IMR-90 (cell line): ENCODE results near the gene RPS5. TPM values are rescaled to one million over a fixed set of nuclear protein-coding genes. Genes with fewer than 3 reads are reported as not detected.

Experiments
- ATAC-seq: fragments of 200-7000 bp; cut with Tn5 transposase; 2 replicates; pipeline ENCODE4 v1.9.1; 2020; ENCODE audit warnings: low read depth, mild to moderate bottlenecking, moderate library complexity
- BruUV-seq: library from RNA; stranded (reverse); fragments of 400-500 nt; replicated peaks from 2 replicates; lab custom pipeline; 2021; lab: Mats Ljungman, UMichigan
- CTCF ChIA-PET: fragments of 300-600 bp; formaldehyde crosslinking; extraction: SDS; loops from one replicate; lab custom pipeline; 2021; ENCODE audit warnings: antibody characterized with exemption; lab: Yijun Ruan, JAX
- POLR2A ChIA-PET: fragments of 300-600 bp; sonication (Branson Sonifier 250); formaldehyde crosslinking; loops from one replicate; lab custom pipeline; 2022; ENCODE audit warnings: antibody characterized with exemption; ENCODE audit not compliant: unreplicated experiment; lab: Charles Lee
- DNase-seq: peaks from one replicate; pipeline ENCODE4 v3.0.0; 2013
- H2AFZ ChIP-seq: replicated peaks from 2 replicates; pipeline ENCODE3; 2013; ENCODE audit warnings: low read length, mild to moderate bottlenecking; ENCODE audit not compliant: poor library complexity
- H2AK5ac ChIP-seq: 2 replicates; pipeline ENCODE4 v1.6.1; 2013; ENCODE audit warnings: low read depth, low read length, inconsistent platforms
- H2AK9ac ChIP-seq: replicated peaks from 2 replicates; pipeline ENCODE3; 2013; ENCODE audit warnings: mild to moderate bottlenecking, low read depth, low read length, moderate library complexity; ENCODE audit not compliant: poor library complexity
- H2BK120ac ChIP-seq: 2 replicates; pipeline ENCODE4 v1.6.1; 2013; ENCODE audit warnings: low read depth, low read length, inconsistent platforms
- H2BK15ac ChIP-seq: 3 replicates; pipeline ENCODE4 v1.6.1; 2013; ENCODE audit warnings: low read depth, low read length, inconsistent platforms
- H2BK20ac ChIP-seq: 2 replicates; pipeline ENCODE4 v1.6.1; 2013; ENCODE audit warnings: low read depth, mild to moderate bottlenecking, inconsistent platforms, low read length, moderate library complexity
- H2BK5ac ChIP-seq: 2 replicates; pipeline ENCODE4 v1.6.1; 2013; ENCODE audit warnings: mild to moderate bottlenecking, low read depth, low read length, inconsistent platforms; ENCODE audit not compliant: poor library complexity, severe bottlenecking
- H3K14ac ChIP-seq: replicated peaks from 2 replicates; pipeline ENCODE4 v1.6.1; 2013; ENCODE audit warnings: low read depth, low read length, inconsistent platforms
- H3K18ac ChIP-seq: 2 replicates; pipeline ENCODE4 v1.6.1; 2013; ENCODE audit warnings: low read depth, low read length, control low read depth
- H3K23ac ChIP-seq: 2 replicates; pipeline ENCODE4 v1.6.1; 2013; ENCODE audit warnings: low read depth, low read length, inconsistent platforms
- H3K27ac ChIP-seq: 2 replicates; pipeline ENCODE4 v1.5.1; 2013; ENCODE audit warnings: mild to moderate bottlenecking, control low read depth, low read length; ENCODE audit not compliant: insufficient read depth
- H3K27me3 ChIP-seq: 2 replicates; pipeline ENCODE4 v1.6.1; 2013; ENCODE audit warnings: low read length; ENCODE audit not compliant: control insufficient read depth, insufficient read depth
- H3K36me3 ChIP-seq: 2 replicates; pipeline ENCODE4 v1.6.1; 2013; ENCODE audit warnings: low read length, mixed read lengths; ENCODE audit not compliant: control insufficient read depth, insufficient read depth
- H3K4ac ChIP-seq: 2 replicates; pipeline ENCODE4 v1.6.1; 2013; ENCODE audit warnings: low read depth, low read length, inconsistent platforms
- H3K4me1 ChIP-seq: 2 replicates; pipeline ENCODE4 v1.6.1; 2013; ENCODE audit warnings: low read length, mixed read lengths; ENCODE audit not compliant: control insufficient read depth, insufficient read depth
- H3K4me2 ChIP-seq: 2 replicates; pipeline ENCODE4 v1.6.1; 2013; ENCODE audit warnings: low read depth, mild to moderate bottlenecking, control low read depth, low read length, moderate library complexity
- H3K4me3 ChIP-seq: 2 replicates; pipeline ENCODE4 v1.5.1; 2013; ENCODE audit warnings: low read depth, mild to moderate bottlenecking, control low read depth, low read length, moderate library complexity; ENCODE audit not compliant: insufficient read depth
- H3K56ac ChIP-seq: 2 replicates; pipeline ENCODE4 v1.6.1; 2013; ENCODE audit warnings: low read length, inconsistent platforms; ENCODE audit not compliant: insufficient read depth; ENCODE audit errors: extremely low read depth
- H3K79me1 ChIP-seq, 2 experiments: 2 replicates each; pipeline ENCODE4 v1.6.1; 2013; ENCODE audit warnings: low read length in 2 of 2, inconsistent platforms in 1 of 2, low read depth in 1 of 2
- H3K9ac ChIP-seq: 2 replicates; pipeline ENCODE4 v1.6.1; 2013; ENCODE audit warnings: low read depth, low read length, control low read depth
- H3K9me1 ChIP-seq: 2 replicates; pipeline ENCODE4 v1.6.1; 2013; ENCODE audit warnings: low read length, inconsistent platforms; ENCODE audit not compliant: insufficient read depth
- H3K9me3 ChIP-seq: 2 replicates; pipeline ENCODE4 v1.6.1; 2013; ENCODE audit warnings: low read length; ENCODE audit not compliant: control insufficient read depth, insufficient read depth
- H4K20me1 ChIP-seq: 2 replicates; pipeline ENCODE4 v1.6.1; 2013; ENCODE audit warnings: low read length, inconsistent platforms; ENCODE audit not compliant: insufficient read depth
- H4K5ac ChIP-seq: 2 replicates; pipeline ENCODE4 v1.6.1; 2013; ENCODE audit warnings: mild to moderate bottlenecking, low read depth, low read length, control low read depth
- H4K8ac ChIP-seq, 2 experiments: 2 replicates each; pipeline ENCODE4 v1.6.1; 2013; ENCODE audit warnings: low read depth in 2 of 2, low read length in 2 of 2, control low read depth in 1 of 2, inconsistent platforms in 1 of 2
- H4K91ac ChIP-seq: 2 replicates; pipeline ENCODE4 v1.6.1; 2013; ENCODE audit warnings: low read depth, low read length, inconsistent platforms; ENCODE audit not compliant: insufficient read depth
- RAD21 ChIP-seq: IDR thresholded peaks from 2 replicates; pipeline ENCODE4 v1.6.1; 2012; ENCODE audit warnings: low read length, improper control_type of control experiment
- WGBS, 2 experiments: methylation state at CpG; one replicate each; pipeline versions ENCODE4 v1.1.5 to v1.1.7; 2013; ENCODE audit warnings: missing lambda C conversion rate in 2 of 2; ENCODE audit not compliant: insufficient read length in 1 of 2; ENCODE audit errors: extremely low coverage in 2 of 2; 5-methylcytosine and 5-hydroxymethylcytosine counted together
- dilution Hi-C: fragments of 300-500 bp; cut with HindIII; formaldehyde crosslinking; loops from one replicate; pipeline ENCODE4 v1.14.3; 2018; ENCODE audit warnings: low sequenced_read_pairs; ENCODE audit not compliant: unreplicated experiment
- in situ Hi-C: fragments of 300-500 bp; cut with MboI; formaldehyde crosslinking; loops from 3 replicates; pipeline ENCODE4 v1.14.3; 2019; ENCODE audit warnings: low sequenced_read_pairs, inconsistent platforms, mixed read lengths
- intact Hi-C: fragments of 100-400 bp; cut with micrococcal nuclease; formaldehyde crosslinking; loops from 2 replicates; pipeline ENCODE4 v1.10.0; 2022
- polyA plus RNA-seq, 3 experiments: library from polyadenylated mRNA; depleted of rRNA; stranded (reverse); fragments of >200 nt; gene quantifications; 2 replicates each; pipeline ENCODE4 v1.2.3, GENCODE V29; 2012; ENCODE audit warnings: low replicate concordance in 1 of 3
- total RNA-seq: library from RNA; depleted of rRNA; stranded (reverse); fragments of >200 nt; gene quantifications from 2 replicates; pipeline ENCODE4 v1.2.3, GENCODE V29; 2012
- TF ChIP-seq, protein P1 (sequence below): conservative IDR thresholded peaks from 2 replicates; pipeline ENCODE4 v1.5.1; 2012; ENCODE audit warnings: mild to moderate bottlenecking, low read depth, low read length, improper control_type of control experiment

The RPS5 gene
- total and polyA plus RNA-seq, 2 of the 4 experiments (the other 2 are of a cell fraction) = 3,265 to 5,858 TPM

DNA sequence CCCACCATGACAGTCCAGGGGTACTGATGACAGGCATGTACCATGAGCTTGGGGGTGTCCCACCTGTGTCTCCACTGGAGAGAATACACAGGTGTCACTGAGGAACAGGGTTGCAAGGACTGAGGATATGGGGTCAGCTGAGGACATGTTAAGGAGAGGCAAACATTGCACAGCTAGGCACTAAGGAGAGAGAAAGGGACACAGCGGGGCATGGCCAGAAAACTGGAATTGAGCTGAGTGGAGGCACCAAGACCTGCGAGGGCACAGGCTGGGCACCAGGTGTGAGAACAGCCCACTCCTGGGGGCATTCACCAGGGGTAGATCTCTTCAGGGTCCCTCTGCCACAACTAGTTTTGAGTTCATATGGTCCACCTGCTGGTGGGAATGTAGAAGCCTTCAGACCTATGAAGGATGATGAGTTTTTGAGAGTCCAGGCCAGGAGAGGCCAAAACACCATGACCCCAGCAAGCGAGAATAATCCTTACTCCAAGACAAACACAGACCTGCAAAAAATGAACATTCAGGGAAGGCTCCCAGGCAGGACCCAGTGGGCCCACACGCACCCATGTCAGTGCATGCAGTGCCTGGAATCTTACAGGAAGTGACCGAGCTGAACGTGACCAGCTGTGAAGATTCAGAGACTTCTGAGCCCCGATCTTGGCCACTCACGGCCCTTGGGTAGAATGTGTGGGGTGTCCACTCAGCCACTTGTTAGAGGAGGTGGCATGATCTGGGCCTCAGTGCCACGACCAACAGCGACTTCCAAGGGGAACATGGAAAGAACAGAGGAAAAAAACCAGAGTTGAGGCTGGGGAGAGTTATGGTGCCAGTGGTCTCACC, 20.0 kb downstream of the RPS5 start:
- no peak for DNase-seq
- Histone ChIP-seq H3K4me1 (peaks cover 13% of the 10 kb centered on the region), H4K20me1 (peaks cover 12% of the 10 kb centered on the region), H2BK20ac (no peak overlapping the region), H3K4ac (peak overlapping the region; percentile 86; the same call in 1 of the 2 replicates), H2AFZ (peak overlapping the region; percentile 91), H2BK5ac (peak overlapping the region; percentile 31), H4K5ac (no peak overlapping the region), H3K56ac (no peak overlapping the region), H3K9me1 (peaks cover 21% of the 10 kb centered on the region), H3K14ac (no peak overlapping the region; the same call in 1 of the 2 replicates), H3K4me3 (peak overlapping the region; percentile 95; the same call in 1 of the 2 replicates), H3K36me3 (no peaks in the 10 kb centered on the region), H2AK9ac (peak overlapping the region; percentile 82), H3K18ac (no peak overlapping the region), H3K9ac (peak overlapping the region; percentile 96), H3K27me3 (no peaks in the 10 kb centered on the region), H4K91ac (no peak overlapping the region), H3K27ac (no peak overlapping the region; the same call in 1 of the 2 replicates), H3K79me1 (peaks cover 26 to 43% of the 10 kb centered on the region in 2 experiments), H3K9me3 (no peaks in the 10 kb centered on the region), H2AK5ac (peak overlapping the region; percentile 88), H3K23ac (peak overlapping the region; percentile 63), H3K4me2 (peak overlapping the region; percentile 98), H4K8ac (peak overlapping the region in 1 of 2 experiments; percentile 96; a peak in 2 of 4 replicates), H2BK120ac (no peak overlapping the region), H2BK15ac (no peak overlapping the region)
- 40% methylated on average over 2 of the region's 10 CpGs; no CpG with 5 or more reads in 1 of the 2 experiments for WGBS, 2 experiments
- TF ChIP-seq RAD21 = no peak
- TF ChIP-seq, protein P1, sequence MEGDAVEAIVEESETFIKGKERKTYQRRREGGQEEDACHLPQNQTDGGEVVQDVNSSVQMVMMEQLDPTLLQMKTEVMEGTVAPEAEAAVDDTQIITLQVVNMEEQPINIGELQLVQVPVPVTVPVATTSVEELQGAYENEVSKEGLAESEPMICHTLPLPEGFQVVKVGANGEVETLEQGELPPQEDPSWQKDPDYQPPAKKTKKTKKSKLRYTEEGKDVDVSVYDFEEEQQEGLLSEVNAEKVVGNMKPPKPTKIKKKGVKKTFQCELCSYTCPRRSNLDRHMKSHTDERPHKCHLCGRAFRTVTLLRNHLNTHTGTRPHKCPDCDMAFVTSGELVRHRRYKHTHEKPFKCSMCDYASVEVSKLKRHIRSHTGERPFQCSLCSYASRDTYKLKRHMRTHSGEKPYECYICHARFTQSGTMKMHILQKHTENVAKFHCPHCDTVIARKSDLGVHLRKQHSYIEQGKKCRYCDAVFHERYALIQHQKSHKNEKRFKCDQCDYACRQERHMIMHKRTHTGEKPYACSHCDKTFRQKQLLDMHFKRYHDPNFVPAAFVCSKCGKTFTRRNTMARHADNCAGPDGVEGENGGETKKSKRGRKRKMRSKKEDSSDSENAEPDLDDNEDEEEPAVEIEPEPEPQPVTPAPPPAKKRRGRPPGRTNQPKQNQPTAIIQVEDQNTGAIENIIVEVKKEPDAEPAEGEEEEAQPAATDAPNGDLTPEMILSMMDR = peak; percentile 39
- in situ Hi-C loops = no loop called here
- ChIA-PET CTCF (no interaction called here), POLR2A (no interaction called here)
- dilution Hi-C loops = no loop called here
- intact Hi-C loops = no loop called here
- ATAC-seq = no peak
- TSS peak; percentile 43 for BruUV-seq
